Stomach (tissue), 4 donors: Measurements from ENCODE around the gene SOX6.

Experiments
- CTCF ChIP-seq, 7 experiments: fragments of 450-650 bp in 4 of 7; fragments of 200-600 bp in 3 of 7; sonication (generic) in 3 of 7; IDR thresholded peaks; one replicate each; pipeline ENCODE4 v1.5.1; 2016 to 2019; ENCODE audit warnings: antibody characterized with exemption in 7 of 7, control low read depth in 2 of 7, mild to moderate bottlenecking in 1 of 7
- POLR2A ChIP-seq, 4 donors: fragments of 450-650 bp; IDR thresholded peaks; one replicate each; pipeline ENCODE4 v1.6.1; 2016; ENCODE audit warnings: antibody characterized with exemption in 4 of 4, control low read depth in 2 of 4, mild to moderate bottlenecking in 1 of 4, moderate library complexity in 1 of 4

- no peak for TF ChIP-seq CTCF (IDR thresholded peaks at IDR 0.05)
- no peak for TF ChIP-seq POLR2A (IDR thresholded peaks at IDR 0.05)
Observed at GRCh38 chr11:16299390-16299789, 57.0 kb downstream of the SOX6 start.
